Thyroid gland (tissue), 4 donors: ENCODE results near the gene MAGEB10. TPM values are rescaled to one million over a fixed set of nuclear protein-coding genes. Genes with fewer than 3 reads are reported as not detected.

Source experiments
- DNase-seq, 2 donors: peaks; one replicate each; pipeline ENCODE4 v3.0.0-alpha.2; 2019
- H3K27ac ChIP-seq, 3 donors: fragments of 200-600 bp; sonication (generic); 1 replicate in 2 of 3; 2 replicates in 1 of 3; pipeline ENCODE4 v1.5.1; 2016 to 2019; ENCODE audit warnings: mild to moderate bottlenecking in 1 of 3, moderate library complexity in 1 of 3
- H3K27me3 ChIP-seq: fragments of 200-600 bp; sonication (generic); one replicate; pipeline ENCODE4 v1.5.1; 2019
- H3K36me3 ChIP-seq, 2 donors: fragments of 200-600 bp; sonication (generic); one replicate each; pipeline ENCODE4 v1.5.1; 2016 to 2019
- H3K4me1 ChIP-seq, 2 donors: fragments of 200-600 bp; sonication (generic); one replicate each; pipeline ENCODE4 v1.5.1; 2017 to 2019
- H3K4me3 ChIP-seq, 3 donors: fragments of 200-600 bp; sonication (generic); replicated peaks in 1 of 3; 1 replicate in 2 of 3; 2 replicates in 1 of 3; pipeline ENCODE4 v1.5.1; 2016; ENCODE audit warnings: mild to moderate bottlenecking in 1 of 3
- H3K9me3 ChIP-seq: fragments of 200-600 bp; sonication (generic); one replicate; pipeline ENCODE4 v1.5.1; 2017
- POLR2A ChIP-seq, 2 donors: fragments of 450-650 bp; IDR thresholded peaks; one replicate each; pipeline ENCODE4 v1.6.1; 2017; ENCODE audit warnings: antibody characterized with exemption in 2 of 2, mild to moderate bottlenecking in 2 of 2, moderate library complexity in 1 of 2
- WGBS, 2 donors: methylation state at CpG; one replicate each; pipeline ENCODE4 v1.1.5; 2017; 5-methylcytosine and 5-hydroxymethylcytosine counted together
- intact Hi-C: fragments of 100-400 bp; cut with DNase I; formaldehyde crosslinking; loops from one replicate; pipeline ENCODE4 v1.15.1; 2023
- total RNA-seq, 4 donors: library from RNA; depleted of rRNA; stranded (reverse); fragments of >200 nt; gene quantifications; one replicate each; pipeline ENCODE4 v1.2.3, GENCODE V29; 2016
- TF ChIP-seq, protein P1 (sequence below), 6 experiments: fragments of 200-600 bp in 3 of 6; fragments of 450-650 bp in 3 of 6; sonication (generic) in 3 of 6; IDR thresholded peaks; one replicate each; pipeline ENCODE4 v1.5.1; 2016 to 2019; ENCODE audit warnings: antibody characterized with exemption in 6 of 6, mild to moderate bottlenecking in 2 of 6, inconsistent platforms in 1 of 6, moderate library complexity in 1 of 6

Gene MAGEB10
- total RNA-seq, 4 donors from 2014 or later, result not detected

GRCh38 chrX:27838185-27838584, 30.4 kb downstream of the MAGEB10 start:
- Histone ChIP-seq H3K27ac (no peak overlapping the region), H3K4me1 (no peaks in the 10 kb centered on the region), H3K36me3 (no peaks in the 10 kb centered on the region), H3K27me3 (no peaks in the 10 kb centered on the region), H3K4me3 (no peak overlapping the region), H3K9me3 (no peaks in the 10 kb centered on the region)
- DNase-seq, result no peak
- 59 to 62% methylated on average over 3 of the region's 3 CpGs for WGBS, 2 donors
- TF ChIP-seq, protein P1, sequence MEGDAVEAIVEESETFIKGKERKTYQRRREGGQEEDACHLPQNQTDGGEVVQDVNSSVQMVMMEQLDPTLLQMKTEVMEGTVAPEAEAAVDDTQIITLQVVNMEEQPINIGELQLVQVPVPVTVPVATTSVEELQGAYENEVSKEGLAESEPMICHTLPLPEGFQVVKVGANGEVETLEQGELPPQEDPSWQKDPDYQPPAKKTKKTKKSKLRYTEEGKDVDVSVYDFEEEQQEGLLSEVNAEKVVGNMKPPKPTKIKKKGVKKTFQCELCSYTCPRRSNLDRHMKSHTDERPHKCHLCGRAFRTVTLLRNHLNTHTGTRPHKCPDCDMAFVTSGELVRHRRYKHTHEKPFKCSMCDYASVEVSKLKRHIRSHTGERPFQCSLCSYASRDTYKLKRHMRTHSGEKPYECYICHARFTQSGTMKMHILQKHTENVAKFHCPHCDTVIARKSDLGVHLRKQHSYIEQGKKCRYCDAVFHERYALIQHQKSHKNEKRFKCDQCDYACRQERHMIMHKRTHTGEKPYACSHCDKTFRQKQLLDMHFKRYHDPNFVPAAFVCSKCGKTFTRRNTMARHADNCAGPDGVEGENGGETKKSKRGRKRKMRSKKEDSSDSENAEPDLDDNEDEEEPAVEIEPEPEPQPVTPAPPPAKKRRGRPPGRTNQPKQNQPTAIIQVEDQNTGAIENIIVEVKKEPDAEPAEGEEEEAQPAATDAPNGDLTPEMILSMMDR (IDR thresholded peaks at IDR 0.05), result no peak
- TF ChIP-seq POLR2A (IDR thresholded peaks at IDR 0.05), result no peak
- intact Hi-C loops, result no loop called here

DNA sequence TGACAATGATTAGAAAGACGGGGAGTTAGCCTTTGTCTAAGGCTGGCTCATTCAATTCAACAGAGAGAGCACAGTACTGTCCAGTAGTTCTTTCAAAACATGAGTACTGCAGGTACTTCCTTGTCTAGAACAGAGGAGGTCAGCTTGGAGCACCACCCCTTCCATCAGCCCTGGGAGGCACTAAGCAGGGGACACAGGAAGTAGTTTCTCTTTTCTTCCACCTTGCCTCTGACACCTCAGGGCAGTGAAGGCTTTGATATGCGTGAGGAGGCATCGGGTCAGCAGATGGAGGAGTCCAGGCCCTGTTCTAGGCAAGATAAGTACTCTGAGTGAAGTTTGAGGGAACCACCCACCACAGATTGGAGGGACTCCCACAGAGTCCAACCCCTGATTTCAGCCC, 33.1 kb downstream of the MAGEB10 start:
- no peaks in the 10 kb centered on the region for H3K4me1 ChIP-seq
- no peak for DNase-seq
- no peaks in the 10 kb centered on the region for H3K27me3 ChIP-seq
- TF ChIP-seq, protein P1 (IDR thresholded peaks at IDR 0.05), result no peak
- TF ChIP-seq POLR2A (IDR thresholded peaks at IDR 0.05), result no peak
- no peak overlapping the region for H3K4me3 ChIP-seq
- H3K27ac ChIP-seq, result no peak overlapping the region
- H3K9me3 ChIP-seq, result no peaks in the 10 kb centered on the region
- intact Hi-C loops, result no loop called here
- H3K36me3 ChIP-seq, result no peaks in the 10 kb centered on the region
- 58 to 69% methylated on average over 1 to 2 of the region's 3 CpGs for WGBS, 2 donors

- H3K4me1 ChIP-seq, result no peaks in the 10 kb centered on the region
- no peaks in the 10 kb centered on the region for H3K36me3 ChIP-seq
- no peaks in the 10 kb centered on the region for H3K9me3 ChIP-seq
- 76 to 92% methylated on average over 4 of the region's 4 CpGs for WGBS, 2 donors
- no peak overlapping the region for H3K4me3 ChIP-seq
- DNase-seq, result no peak
- TF ChIP-seq POLR2A (IDR thresholded peaks at IDR 0.05), result no peak
- TF ChIP-seq, protein P1 (IDR thresholded peaks at IDR 0.05), result no peak
- intact Hi-C loops, result no loop called here
- no peak overlapping the region for H3K27ac ChIP-seq
- H3K27me3 ChIP-seq, result no peaks in the 10 kb centered on the region
Measured at GRCh38 chrX:27842859-27843258, 35.1 kb downstream of the MAGEB10 start.

GRCh38 chrX:27860337-27860736, 52.5 kb downstream of the MAGEB10 start:
- H3K4me3 ChIP-seq, result no peak overlapping the region
- H3K4me1 ChIP-seq, result no peaks in the 10 kb centered on the region
- no peaks in the 10 kb centered on the region for H3K9me3 ChIP-seq
- no peak overlapping the region for H3K27ac ChIP-seq
- DNase-seq, result no peak
- no peaks in the 10 kb centered on the region for H3K27me3 ChIP-seq
- TF ChIP-seq POLR2A (IDR thresholded peaks at IDR 0.05), result no peak
- TF ChIP-seq, protein P1 (IDR thresholded peaks at IDR 0.05), result no peak
- intact Hi-C loops, result no loop called here
- no peaks in the 10 kb centered on the region for H3K36me3 ChIP-seq

GRCh38 chrX:27863809-27864208, 56.0 kb downstream of the MAGEB10 start:
- intact Hi-C loops, result no loop called here
- H3K27ac ChIP-seq, result no peak overlapping the region
- no peaks in the 10 kb centered on the region for H3K9me3 ChIP-seq
- H3K36me3 ChIP-seq, result no peaks in the 10 kb centered on the region
- H3K4me1 ChIP-seq, result no peaks in the 10 kb centered on the region
- TF ChIP-seq, protein P1 (IDR thresholded peaks at IDR 0.05), result no peak
- TF ChIP-seq POLR2A (IDR thresholded peaks at IDR 0.05), result no peak
- no peak overlapping the region for H3K4me3 ChIP-seq
- 46 to 65% methylated on average over 6 to 25 of the region's 35 CpGs for WGBS, 2 donors
- H3K27me3 ChIP-seq, result no peaks in the 10 kb centered on the region
- no peak for DNase-seq

Other genes with a start within 250 kb of the MAGEB10 start
- gene DCAF8L2, start 217.6 kb upstream of the MAGEB10 start, total RNA-seq, result under 1 TPM in 2 of 4 donors, not detected in 2; 0.11 to 0.67 TPM
- gene DCAF8L1, start 173.5 kb downstream of the MAGEB10 start, total RNA-seq, result not detected